HepG2 (cell line): Measurements from ENCODE around the gene BOD1L1. TPM values are rescaled to one million over a fixed set of nuclear protein-coding genes. Genes with fewer than 3 reads are reported as not detected.

Experiments
- ATF6 ChIP-seq: sonication (generic); formaldehyde crosslinking; conservative IDR thresholded peaks from 2 replicates; pipeline ENCODE4 v1.4.0; 2020; ENCODE audit warnings: missing genetic modification reagents
- GABPB1 ChIP-seq: IDR thresholded peaks from 2 replicates; pipeline ENCODE4 v1.6.1; 2016; ENCODE audit warnings: mild to moderate bottlenecking, missing genetic modification reagents, moderate library complexity, missing compliant biosample characterization
- GTF2F1 ChIP-seq: fragments of 150-350 bp; IDR thresholded peaks from 2 replicates; pipeline ENCODE4 v1.6.1; 2014; ENCODE audit warnings: low read length
- HNRNPUL1 ChIP-seq: fragments of 200-400 bp; formaldehyde crosslinking; IDR thresholded peaks from 2 replicates; pipeline ENCODE4 v1.6.1; 2017; ENCODE audit warnings: low read depth, mild to moderate bottlenecking, low read length, moderate library complexity
- MEF2D ChIP-seq: sonication (generic); formaldehyde crosslinking; IDR thresholded peaks from 2 replicates; pipeline ENCODE4 v1.5.1; 2020; ENCODE audit warnings: mild to moderate bottlenecking, missing genetic modification reagents
- NFE2L2 ChIP-seq: fragments of 150-350 bp; IDR thresholded peaks from 2 replicates; pipeline ENCODE4 v1.6.1; 2014; ENCODE audit warnings: low read length
- SP1 ChIP-seq, 2 experiments: fragments of 450-650 bp in 1 of 2; sonication (generic) in 1 of 2; formaldehyde crosslinking in 1 of 2; IDR thresholded peaks; 2 replicates each; pipeline versions ENCODE4 v1.4.0 to v1.6.1; 2016 to 2020; ENCODE audit warnings: missing genetic modification reagents in 1 of 2
- SP4 ChIP-seq: sonication (generic); formaldehyde crosslinking; IDR thresholded peaks from 2 replicates; pipeline ENCODE4 v1.8.1; 2023; ENCODE audit warnings: mild to moderate bottlenecking, missing genetic modification reagents
- THAP8 ChIP-seq: sonication (generic); formaldehyde crosslinking; IDR thresholded peaks from 2 replicates; pipeline ENCODE4 v1.5.1; 2020; ENCODE audit warnings: missing genetic modification reagents, mild to moderate bottlenecking, borderline replicate concordance
- ZFY ChIP-seq: sonication (generic); formaldehyde crosslinking; IDR thresholded peaks from 2 replicates; pipeline ENCODE4 v1.4.0; 2020; ENCODE audit warnings: missing genetic modification reagents
- ZMAT3 ChIP-seq: sonication (generic); formaldehyde crosslinking; conservative IDR thresholded peaks from 2 replicates; pipeline ENCODE4 v1.7.0; 2021; ENCODE audit warnings: missing genetic modification reagents
- ZNF512B ChIP-seq: sonication (generic); formaldehyde crosslinking; IDR thresholded peaks from 2 replicates; pipeline ENCODE4 v1.5.1; 2020; ENCODE audit warnings: missing genetic modification reagents, mild to moderate bottlenecking, borderline replicate concordance
- ZNF550 ChIP-seq: sonication (generic); formaldehyde crosslinking; IDR thresholded peaks from 2 replicates; pipeline ENCODE4 v1.4.0; 2020; ENCODE audit warnings: mild to moderate bottlenecking, missing genetic modification reagents, borderline replicate concordance
- ZNF569 ChIP-seq: sonication (generic); formaldehyde crosslinking; IDR thresholded peaks from 2 replicates; pipeline ENCODE4 v1.5.0; 2020; ENCODE audit warnings: mild to moderate bottlenecking, missing genetic modification reagents, moderate library complexity, borderline replicate concordance
- ZNF605 ChIP-seq: sonication (generic); formaldehyde crosslinking; IDR thresholded peaks from 2 replicates; pipeline ENCODE4 v1.8.0; 2022; ENCODE audit warnings: mild to moderate bottlenecking, missing genetic modification reagents
- ZNF687 ChIP-seq: sonication (generic); formaldehyde crosslinking; IDR thresholded peaks from 2 replicates; pipeline ENCODE4 v1.5.1; 2020; ENCODE audit warnings: mild to moderate bottlenecking, missing genetic modification reagents, moderate library complexity
- ZNF703 ChIP-seq: sonication (generic); formaldehyde crosslinking; IDR thresholded peaks from 2 replicates; pipeline ENCODE4 v1.5.1; 2020; ENCODE audit warnings: missing genetic modification reagents, mild to moderate bottlenecking, moderate library complexity, borderline replicate concordance
- polyA plus RNA-seq, 8 experiments: library from polyadenylated mRNA; depleted of rRNA in 3 of 8; stranded (reverse) in 7 of 8; unstranded in 1 of 8; fragments of >200 nt; fragmentation: Illumina TruSeq in 4 of 8; extraction: Trizol in 4 of 8; gene quantifications; 2 replicates each; pipeline versions ENCODE4 v1.2.1 to v1.2.3, GENCODE V29; 2011 to 2016; ENCODE audit warnings: low read depth in 4 of 8, missing spikeins in 1 of 8, mixed read lengths in 1 of 8; ENCODE audit not compliant: insufficient read depth in 1 of 8
- total RNA-seq, 5 experiments: library from RNA; depleted of rRNA; stranded (reverse); fragments of >200 nt; fragmentation: Illumina TruSeq; extraction: Trizol; gene quantifications; 2 replicates each; pipeline ENCODE4 v1.2.3, GENCODE V29; 2016; ENCODE audit warnings: low read depth in 1 of 5

Gene BOD1L1
- total and polyA plus RNA-seq, 2 of the 13 experiments (the other 11 are each of a cell fraction or from before 2014, with no cell fraction given) = 11.7 to 17.9 TPM

GRCh38 chr4:13547485-13548041 is 80.0 kb downstream of the BOD1L1 start (continued):
- TF ChIP-seq ZFY = no peak
- no peak for TF ChIP-seq ZNF605 (CRISPR knock-in tag)
- no peak for TF ChIP-seq MEF2D (CRISPR knock-in tag)
- no peak for TF ChIP-seq ATF6 (CRISPR knock-in tag)
- 0 out of 2 replicates have a peak, but pooled peaks have one; percentile 12 for TF ChIP-seq GABPB1 (CRISPR knock-in tag)
- no peak for TF ChIP-seq GTF2F1
- no peak for TF ChIP-seq ZNF569 (CRISPR knock-in tag)
- no peak for TF ChIP-seq NFE2L2
- TF ChIP-seq ZNF703 = no peak
- TF ChIP-seq ZMAT3 (CRISPR knock-in tag) = no peak
- no peak for TF ChIP-seq ZNF550 (CRISPR knock-in tag)
- no peak for TF ChIP-seq THAP8
- TF ChIP-seq SP1 (IDR thresholded peaks at IDR 0.05) = no peak
- no peak for TF ChIP-seq SP1 (CRISPR knock-in tag; IDR thresholded peaks at IDR 0.05)
- peak; percentile 54 for TF ChIP-seq ZNF687
- no peak for TF ChIP-seq HNRNPUL1
- no peak for TF ChIP-seq ZNF512B (CRISPR knock-in tag)
- peak; percentile 21; the same call in 1 of the 2 replicates for TF ChIP-seq SP4 (CRISPR knock-in tag)
